SK-N-SH treated with all-trans-retinoic acid at 6 μM for 48 hours (cell line): ENCODE results near the gene IDH3B.

ENCODE experiments used
- ATAC-seq: fragments of 200-7000 bp; cut with Tn5 transposase; 3 replicates; pipeline ENCODE4 v1.9.1; 2020; ENCODE audit warnings: mild to moderate bottlenecking, moderate library complexity
- BACH2 ChIP-seq: fragments of 250-450 bp; sonication (Bioruptor Pico); IDR thresholded peaks from 2 replicates; pipeline ENCODE4 v1.9.0; 2021; ENCODE audit warnings: mild to moderate bottlenecking, borderline replicate concordance
- CREB5 ChIP-seq: fragments of 250-450 bp; sonication (Bioruptor Pico); IDR thresholded peaks from 2 replicates; pipeline ENCODE4 v1.5.1; 2020; ENCODE audit warnings: low read depth, mild to moderate bottlenecking, moderate library complexity
- CSDC2 ChIP-seq: fragments of 250-450 bp; sonication (Bioruptor Pico); IDR thresholded peaks from 2 replicates; pipeline ENCODE4 v1.5.0; 2020; ENCODE audit warnings: mild to moderate bottlenecking, moderate library complexity
- CSRNP3 ChIP-seq: fragments of 250-450 bp; sonication (Bioruptor Pico); IDR thresholded peaks from 2 replicates; pipeline ENCODE4 v1.5.1; 2021; ENCODE audit warnings: mild to moderate bottlenecking, moderate library complexity
- ESRRG ChIP-seq: fragments of 250-450 bp; sonication (Bioruptor Pico); IDR thresholded peaks from 2 replicates; pipeline ENCODE4 v1.6.1; 2021; ENCODE audit warnings: mild to moderate bottlenecking
- GLIS3 ChIP-seq: fragments of 250-450 bp; sonication (Bioruptor Pico); IDR thresholded peaks from 2 replicates; pipeline ENCODE4 v1.5.0; 2020; ENCODE audit warnings: mild to moderate bottlenecking, moderate library complexity
- ISL1 ChIP-seq: fragments of 250-450 bp; sonication (Bioruptor Pico); IDR thresholded peaks from 2 replicates; pipeline ENCODE4 v2.1.2; 2022; ENCODE audit warnings: mild to moderate bottlenecking, moderate library complexity
- PATZ1 ChIP-seq: fragments of 250-450 bp; sonication (Bioruptor Pico); IDR thresholded peaks from 2 replicates; pipeline ENCODE4 v1.8.0; 2020; ENCODE audit warnings: mild to moderate bottlenecking, moderate library complexity, borderline replicate concordance
- POU6F1 ChIP-seq: fragments of 250-450 bp; sonication (Bioruptor Pico); IDR thresholded peaks from 2 replicates; pipeline ENCODE4 v1.8.0; 2021; ENCODE audit warnings: low read depth, mild to moderate bottlenecking, moderate library complexity, borderline replicate concordance
- PPARA ChIP-seq: fragments of 250-450 bp; sonication (Bioruptor Pico); IDR thresholded peaks from 2 replicates; pipeline ENCODE4 v1.5.0; 2020; ENCODE audit warnings: mild to moderate bottlenecking, borderline replicate concordance
- RARB ChIP-seq: fragments of 250-450 bp; sonication (Bioruptor Pico); IDR thresholded peaks from 2 replicates; pipeline ENCODE4 v1.8.0; 2021; ENCODE audit warnings: mild to moderate bottlenecking, moderate library complexity
- SNAI2 ChIP-seq: fragments of 250-450 bp; sonication (Bioruptor Pico); IDR thresholded peaks from 2 replicates; pipeline ENCODE4 v1.5.0; 2020; ENCODE audit warnings: mild to moderate bottlenecking, moderate library complexity
- TCF4 ChIP-seq: fragments of 250-450 bp; sonication (Bioruptor Pico); IDR thresholded peaks from 2 replicates; pipeline ENCODE4 v1.8.0; 2021; ENCODE audit warnings: mild to moderate bottlenecking, moderate library complexity, borderline replicate concordance
- TSHZ2 ChIP-seq: fragments of 250-450 bp; sonication (Bioruptor Pico); IDR thresholded peaks from 2 replicates; pipeline ENCODE4 v1.5.0; 2020; ENCODE audit warnings: mild to moderate bottlenecking, moderate library complexity
- ZC3H10 ChIP-seq: fragments of 250-450 bp; sonication (Bioruptor Pico); IDR thresholded peaks from 2 replicates; pipeline ENCODE4 v1.5.1; 2021; ENCODE audit warnings: mild to moderate bottlenecking, moderate library complexity
- ZFP3 ChIP-seq: fragments of 250-450 bp; sonication (Bioruptor Pico); IDR thresholded peaks from 2 replicates; pipeline ENCODE4 v1.5.0; 2020; ENCODE audit warnings: mild to moderate bottlenecking, moderate library complexity
- ZFP30 ChIP-seq: fragments of 450-650 bp; formaldehyde crosslinking; IDR thresholded peaks from 2 replicates; pipeline ENCODE4 v1.5.0; 2022; ENCODE audit warnings: mild to moderate bottlenecking, moderate library complexity
- ZNF565 ChIP-seq: fragments of 450-650 bp; formaldehyde crosslinking; conservative IDR thresholded peaks from 2 replicates; pipeline ENCODE4 v1.5.0; 2020; ENCODE audit warnings: low read depth, mild to moderate bottlenecking, moderate library complexity
- ZNF70 ChIP-seq: fragments of 450-650 bp; formaldehyde crosslinking; IDR thresholded peaks from 2 replicates; pipeline ENCODE4 v1.5.0; 2020; ENCODE audit warnings: mild to moderate bottlenecking, moderate library complexity

Gene IDH3B

GRCh38 chr20:2707353-2708072 lies 43.5 kb upstream of the IDH3B start:
- TF ChIP-seq ZFP30 (CRISPR knock-in tag) (no peak), GLIS3 (CRISPR knock-in tag) (no peak), ZNF565 (CRISPR knock-in tag) (no peak), ZNF70 (no peak), ESRRG (CRISPR knock-in tag) (no peak), ZFP3 (CRISPR knock-in tag) (no peak), PPARA (no peak), PATZ1 (CRISPR knock-in tag) (no peak), CSRNP3 (CRISPR knock-in tag) (no peak), ZC3H10 (CRISPR knock-in tag) (no peak), POU6F1 (CRISPR knock-in tag) (no peak), CREB5 (CRISPR knock-in tag) (no peak), ISL1 (CRISPR knock-in tag) (no peak), TSHZ2 (CRISPR knock-in tag) (no peak), TCF4 (CRISPR knock-in tag) (no peak), SNAI2 (no peak), RARB (CRISPR knock-in tag) (no peak)
- ATAC-seq = no peak; the same call in 2 of the 3 replicates

- no peak for ATAC-seq
- TF ChIP-seq GLIS3 (CRISPR knock-in tag) = no peak
- TF ChIP-seq ZFP30 (CRISPR knock-in tag) = no peak
- no peak for TF ChIP-seq ISL1 (CRISPR knock-in tag)
- TF ChIP-seq TCF4 (CRISPR knock-in tag) = no peak
- no peak for TF ChIP-seq BACH2 (CRISPR knock-in tag)
- TF ChIP-seq ESRRG (CRISPR knock-in tag) = no peak
- no peak for TF ChIP-seq ZFP3 (CRISPR knock-in tag)
- no peak for TF ChIP-seq ZNF565 (CRISPR knock-in tag)
- TF ChIP-seq CSDC2 = no peak
- no peak for TF ChIP-seq POU6F1 (CRISPR knock-in tag)
- no peak for TF ChIP-seq CSRNP3 (CRISPR knock-in tag)
Measured at GRCh38 chr20:2706688-2707352, 42.8 kb upstream of the IDH3B start.
